ENCODE results near the gene SP140.
"Not testable (repeated sequence)": the region's sequence is repeated elsewhere in the genome, so short reads cannot be mapped to it uniquely, and the experiment has no call there.

SP140 gene

GRCh38 chr2:230226051-230226551 is 565 bp downstream of the SP140 start:
- DNase-seq: no peak

- DNase-seq: peak; percentile 23
Observed at GRCh38 chr2:230227216-230227615, 1.7 kb downstream of the SP140 start.

- DNase-seq: no peak
Observed at GRCh38 chr2:230230087-230230486, 4.6 kb downstream of the SP140 start.

GRCh38 chr2:230230496-230231200 is 5.1 kb downstream of the SP140 start:
- no peak for DNase-seq

- no peak for DNase-seq
Observed at GRCh38 chr2:230231251-230231650, 5.7 kb downstream of the SP140 start.

GRCh38 chr2:230234122-230234722 is 8.7 kb downstream of the SP140 start:
- no peak for DNase-seq

GRCh38 chr2:230234845-230235244 is 9.3 kb downstream of the SP140 start:
- no peak for DNase-seq

GRCh38 chr2:230244211-230244610 is 18.7 kb downstream of the SP140 start:
- DNase-seq: no peak

- DNase-seq: no peak
Observed at GRCh38 chr2:230246206-230246605, 20.7 kb downstream of the SP140 start.

GRCh38 chr2:230250231-230250630 is 24.7 kb downstream of the SP140 start:
- DNase-seq: no peak

GRCh38 chr2:230254152-230254881 is 28.8 kb downstream of the SP140 start:
- peak; percentile 56 for DNase-seq

GRCh38 chr2:230256733-230257332 is 31.3 kb downstream of the SP140 start:
- no peak for DNase-seq

- no peak for DNase-seq
Observed at GRCh38 chr2:230258483-230258882, 32.9 kb downstream of the SP140 start.

GRCh38 chr2:230262246-230262645 is 36.7 kb downstream of the SP140 start:
- peak; percentile 4 for DNase-seq

- not testable (repeated sequence) for DNase-seq
Observed at GRCh38 chr2:230264945-230265344, 39.4 kb downstream of the SP140 start.

GRCh38 chr2:230266638-230267037 is 41.1 kb downstream of the SP140 start:
- no peak for DNase-seq

GRCh38 chr2:230267059-230267458 is 41.5 kb downstream of the SP140 start:
- DNase-seq: no peak

- no peak for DNase-seq
Observed at GRCh38 chr2:230267556-230267955, 42.0 kb downstream of the SP140 start.

GRCh38 chr2:230268606-230269243 is 43.2 kb downstream of the SP140 start:
- no peak for DNase-seq

GRCh38 chr2:230269715-230270114 is 44.2 kb downstream of the SP140 start:
- DNase-seq: no peak

- no peak for DNase-seq
Observed at GRCh38 chr2:230282936-230283335, 57.4 kb downstream of the SP140 start.

- no peak for DNase-seq
Observed at GRCh38 chr2:230286048-230286447, 60.5 kb downstream of the SP140 start.

GRCh38 chr2:230289311-230289710 is 63.8 kb downstream of the SP140 start:
- peak; percentile 8 for DNase-seq
